ENCODE results near the gene ARHGAP18. TPM values are rescaled to one million over a fixed set of nuclear protein-coding genes. Genes with fewer than 3 reads are reported as not detected.

ARHGAP18 gene
- total and polyA plus RNA-seq, 2 of the 13 experiments (the other 11 are each of a cell fraction or from before 2014, with no cell fraction given), result 58.2 to 115 TPM

DNA sequence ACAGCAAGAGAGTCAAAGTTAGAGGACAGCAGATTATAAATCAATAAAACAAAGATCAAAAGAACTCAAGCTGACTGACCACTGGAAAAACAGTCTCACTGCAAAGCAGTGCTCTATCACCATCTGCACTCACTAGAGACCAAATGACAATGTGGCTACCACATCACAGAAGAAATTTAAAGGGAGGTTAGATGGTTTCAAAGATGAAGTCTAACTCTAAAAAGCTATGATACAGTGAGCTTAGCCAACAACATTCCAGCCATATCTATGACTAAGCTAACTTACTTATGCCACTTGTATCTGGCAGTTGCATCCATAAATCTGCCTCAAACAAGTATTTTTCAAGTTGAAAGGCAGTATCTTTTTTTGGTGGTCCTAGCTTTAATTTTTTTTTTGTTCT lies 68.6 kb downstream of the ARHGAP18 start:
- Histone ChIP-seq H2AFZ (ENCODE audit: low read length) (no peak overlapping the region), H3K36me3 (replicated peaks in 1 of 2; ENCODE audit: control insufficient read depth in 1 of 2, insufficient read depth in 2 of 2, low read length in 2 of 2) (peaks cover 11 to 46% of the 10 kb centered on the region in 2 experiments), H3K79me2 (ENCODE audit: insufficient read depth, low read length) (peaks cover 73% of the 10 kb centered on the region), H3K4me1 (ENCODE audit: insufficient read depth, low read length) (peaks cover 88% of the 10 kb centered on the region), H3K4me2 (ENCODE audit: low read depth, low read length) (no peak overlapping the region), H3K4me3 (replicated peaks in 1 of 3; ENCODE audit: insufficient read depth in 1 of 3, low read depth in 2 of 3, low read length in 3 of 3) (no peak overlapping the region), H4K20me1 (ENCODE audit: insufficient read depth, low read length) (no peaks in the 10 kb centered on the region; the same call in 1 of the 2 replicates), H3K9ac (ENCODE audit: insufficient read depth, low read depth, low read length) (no peak overlapping the region), H3K27ac (ENCODE audit: extremely low read length, insufficient read depth, low read length) (no peak overlapping the region), H3K9me3 (ENCODE audit: low read length) (no peaks in the 10 kb centered on the region), H3K27me3 (ENCODE audit: control insufficient read depth in 1 of 2, insufficient read depth in 2 of 2, low read length in 2 of 2) (no peaks in the 10 kb centered on the region)
- no TSS peak for BruUV-seq (replicated peaks)
- POLR2A ChIA-PET, result interaction anchor here (1.2 kb wide), 2 partner anchors 43 to 69 kb away, joined by 3 to 5 read pairs; partner anchors contain the start of gene ARHGAP18
- intact Hi-C loops (cut with micrococcal nuclease; ENCODE audit: unreplicated experiment), result loop anchor here (5.0 kb wide), 1 partner anchor 66 kb away; no protein-coding TSS in a partner anchor
- no peak for TF ChIP-seq ZNF256 (CRISPR knock-in tag; conservative IDR thresholded peaks at IDR 0.05)
- TF ChIP-seq SAFB2 (CRISPR knock-in tag; IDR thresholded peaks at IDR 0.05; ENCODE audit: borderline replicate concordance, low read depth), result no peak
- TF ChIP-seq, protein P1, sequence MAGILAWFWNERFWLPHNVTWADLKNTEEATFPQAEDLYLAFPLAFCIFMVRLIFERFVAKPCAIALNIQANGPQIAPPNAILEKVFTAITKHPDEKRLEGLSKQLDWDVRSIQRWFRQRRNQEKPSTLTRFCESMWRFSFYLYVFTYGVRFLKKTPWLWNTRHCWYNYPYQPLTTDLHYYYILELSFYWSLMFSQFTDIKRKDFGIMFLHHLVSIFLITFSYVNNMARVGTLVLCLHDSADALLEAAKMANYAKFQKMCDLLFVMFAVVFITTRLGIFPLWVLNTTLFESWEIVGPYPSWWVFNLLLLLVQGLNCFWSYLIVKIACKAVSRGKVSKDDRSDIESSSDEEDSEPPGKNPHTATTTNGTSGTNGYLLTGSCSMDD (CRISPR knock-in tag; IDR thresholded peaks at IDR 0.05), result no peak
- TF ChIP-seq SOX13 (IDR thresholded peaks at IDR 0.05), result no peak
- 0 out of 4 replicates have a peak, but pooled peaks of 1 of the 2 experiments have one; percentile 8 for TF ChIP-seq SOX13 (CRISPR knock-in tag; conservative IDR thresholded peaks at IDR 0.05 in 1 of 2, IDR thresholded peaks at IDR 0.05 in 1 of 2)
- TF ChIP-seq SOX6 (IDR thresholded peaks at IDR 0.05), result no peak
- no peak for TF ChIP-seq SOX6 (CRISPR knock-in tag; IDR thresholded peaks at IDR 0.05)
- no peak for TF ChIP-seq SCMH1 (CRISPR knock-in tag; IDR thresholded peaks at IDR 0.05; ENCODE audit: borderline replicate concordance)
- TF ChIP-seq CREB1 (IDR thresholded peaks at IDR 0.05), result no peak
- TF ChIP-seq CREB1 (CRISPR knock-in tag; IDR thresholded peaks at IDR 0.05), result no peak
- peak; percentile 20; the same call in 1 of the 2 replicates for TF ChIP-seq ONECUT2 (CRISPR knock-in tag; IDR thresholded peaks at IDR 0.05)
- TF ChIP-seq, protein P2, sequence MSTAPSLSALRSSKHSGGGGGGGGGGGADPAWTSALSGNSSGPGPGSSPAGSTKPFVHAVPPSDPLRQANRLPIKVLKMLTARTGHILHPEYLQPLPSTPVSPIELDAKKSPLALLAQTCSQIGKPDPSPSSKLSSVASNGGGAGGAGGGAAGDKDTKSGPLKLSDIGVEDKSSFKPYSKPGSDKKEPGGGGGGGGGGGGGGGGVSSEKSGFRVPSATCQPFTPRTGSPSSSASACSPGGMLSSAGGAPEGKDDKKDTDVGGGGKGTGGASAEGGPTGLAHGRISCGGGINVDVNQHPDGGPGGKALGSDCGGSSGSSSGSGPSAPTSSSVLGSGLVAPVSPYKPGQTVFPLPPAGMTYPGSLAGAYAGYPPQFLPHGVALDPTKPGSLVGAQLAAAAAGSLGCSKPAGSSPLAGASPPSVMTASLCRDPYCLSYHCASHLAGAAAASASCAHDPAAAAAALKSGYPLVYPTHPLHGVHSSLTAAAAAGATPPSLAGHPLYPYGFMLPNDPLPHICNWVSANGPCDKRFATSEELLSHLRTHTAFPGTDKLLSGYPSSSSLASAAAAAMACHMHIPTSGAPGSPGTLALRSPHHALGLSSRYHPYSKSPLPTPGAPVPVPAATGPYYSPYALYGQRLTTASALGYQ (CRISPR knock-in tag; IDR thresholded peaks at IDR 0.05), result no peak
- no peak for TF ChIP-seq GFI1 (CRISPR knock-in tag; IDR thresholded peaks at IDR 0.05; ENCODE audit: borderline replicate concordance)
- no peak for TF ChIP-seq ZNF746 (CRISPR knock-in tag; IDR thresholded peaks at IDR 0.05)
- TF ChIP-seq, protein P3, sequence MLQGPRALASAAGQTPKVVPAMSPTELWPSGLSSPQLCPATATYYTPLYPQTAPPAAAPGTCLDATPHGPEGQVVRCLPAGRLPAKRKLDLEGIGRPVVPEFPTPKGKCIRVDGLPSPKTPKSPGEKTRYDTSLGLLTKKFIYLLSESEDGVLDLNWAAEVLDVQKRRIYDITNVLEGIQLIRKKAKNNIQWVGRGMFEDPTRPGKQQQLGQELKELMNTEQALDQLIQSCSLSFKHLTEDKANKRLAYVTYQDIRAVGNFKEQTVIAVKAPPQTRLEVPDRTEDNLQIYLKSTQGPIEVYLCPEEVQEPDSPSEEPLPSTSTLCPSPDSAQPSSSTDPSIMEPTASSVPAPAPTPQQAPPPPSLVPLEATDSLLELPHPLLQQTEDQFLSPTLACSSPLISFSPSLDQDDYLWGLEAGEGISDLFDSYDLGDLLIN (CRISPR knock-in tag; IDR thresholded peaks at IDR 0.05; ENCODE audit: borderline replicate concordance), result no peak
- no peak for TF ChIP-seq ARHGAP35 (CRISPR knock-in tag; IDR thresholded peaks at IDR 0.05; ENCODE audit: borderline replicate concordance)
- no peak for TF ChIP-seq ZMYM3 (CRISPR knock-in tag; IDR thresholded peaks at IDR 0.05)
- no peak for TF ChIP-seq PAX8 (CRISPR knock-in tag; IDR thresholded peaks at IDR 0.05; ENCODE audit: borderline replicate concordance)
- no peak for TF ChIP-seq ZBTB7B (CRISPR knock-in tag; IDR thresholded peaks at IDR 0.05)
- 0 out of 2 replicates have a peak, but pooled peaks have one; percentile 38 for TF ChIP-seq ZNF644 (CRISPR knock-in tag; IDR thresholded peaks at IDR 0.05; ENCODE audit: low read depth)
- FAIRE-seq, result no peak
- ATAC-seq, result no peak
- CTCF ChIA-PET (ENCODE audit: low intra/inter-chr PET ratio, low total read pairs), result no interaction called here
- in situ Hi-C loops (cut with HindIII; ENCODE audit: extremely low pct_ligation_motif_present, low pct_unique_long_range_greater_than_20kb), result no loop called here
- peak; percentile 51 for DNase-seq (ENCODE audit: low spot score)
